GDM1 (cell line): ENCODE measurements around the gene USP34.
"Not testable (repeated sequence)": the region's sequence is repeated elsewhere in the genome, so short reads cannot be mapped to it uniquely, and the experiment has no call there.

Experiments used
- DNase-seq: peaks from one replicate; lab custom pipeline; 2025; lab: John Stamatoyannopoulos, UW

The USP34 gene

DNA sequence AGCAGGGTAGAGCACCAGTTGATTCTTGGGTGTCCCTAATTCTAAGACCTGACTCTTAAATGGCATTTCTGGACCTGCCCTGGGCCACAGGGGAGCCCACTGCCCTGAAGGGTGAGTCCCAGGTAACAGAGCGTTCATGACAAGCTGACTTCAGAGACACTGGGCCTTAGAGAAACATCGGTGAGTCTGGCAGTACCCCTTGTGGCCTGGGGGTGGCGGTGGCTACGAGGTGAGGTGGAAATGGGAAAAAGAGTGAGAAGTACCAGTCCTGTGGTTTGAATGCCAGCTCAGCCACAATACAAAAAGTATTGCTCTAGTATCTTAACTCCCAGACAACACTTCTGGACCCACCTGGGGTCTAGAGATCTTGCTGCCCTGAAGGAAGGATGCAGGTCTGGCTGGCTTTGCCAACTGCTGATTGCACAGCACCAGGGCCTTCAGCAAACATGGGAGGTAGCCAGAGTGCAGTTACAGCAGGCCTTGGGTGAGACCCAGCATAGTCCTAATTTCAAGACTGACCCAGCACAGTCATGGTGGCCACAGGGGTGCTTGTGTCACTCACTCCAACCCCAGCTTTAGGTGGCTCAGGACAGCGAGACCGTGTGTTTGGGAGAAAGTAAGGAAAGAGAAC is 44.5 kb downstream of the USP34 start:
- peak; percentile 48 for DNase-seq

DNA sequence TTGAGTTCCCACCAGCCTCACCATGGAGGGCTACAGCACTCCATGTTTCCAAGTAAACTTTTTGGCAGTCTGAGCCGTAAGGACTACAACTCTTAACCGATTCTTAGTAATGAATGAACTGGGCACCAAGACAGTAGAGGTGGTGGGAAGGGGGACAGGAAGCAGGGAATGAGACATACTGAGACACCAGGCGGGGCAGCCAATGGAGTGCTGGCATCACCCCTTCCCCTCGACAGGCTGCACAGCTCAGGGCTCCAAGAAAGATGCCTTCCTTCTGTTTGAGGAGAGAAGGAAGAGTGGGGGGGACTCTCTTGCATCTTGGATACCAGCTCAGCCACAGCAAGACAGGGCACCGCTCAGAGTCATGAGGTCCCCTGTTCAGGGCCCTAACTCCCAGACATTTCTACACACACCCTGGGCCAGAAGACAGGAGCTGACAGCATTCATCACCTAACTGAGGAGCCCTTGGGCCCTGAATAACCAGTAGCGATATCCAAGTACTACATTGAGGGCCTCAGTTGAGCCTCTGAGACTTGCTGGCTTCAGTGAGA is 45.2 kb downstream of the USP34 start:
- no peak for DNase-seq

DNA sequence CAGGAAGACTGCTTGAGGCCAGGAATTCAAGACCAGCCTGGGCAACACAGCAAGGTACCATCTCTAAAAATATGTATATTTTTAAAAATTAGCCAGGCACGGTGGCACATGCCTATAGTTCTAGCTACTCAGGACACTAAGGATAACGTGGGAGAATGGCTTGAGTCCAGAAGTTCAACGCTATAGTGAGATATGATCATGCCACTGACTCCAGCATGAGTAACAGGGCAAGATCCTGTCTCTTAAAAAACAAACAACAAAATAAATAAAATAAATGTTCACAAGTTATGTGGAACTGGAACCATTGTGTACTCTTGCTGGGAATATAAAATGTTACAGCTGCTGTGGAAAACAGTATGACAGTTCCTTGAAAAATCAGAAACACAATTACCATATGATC is 47.2 kb downstream of the USP34 start:
- DNase-seq, result no peak

DNA sequence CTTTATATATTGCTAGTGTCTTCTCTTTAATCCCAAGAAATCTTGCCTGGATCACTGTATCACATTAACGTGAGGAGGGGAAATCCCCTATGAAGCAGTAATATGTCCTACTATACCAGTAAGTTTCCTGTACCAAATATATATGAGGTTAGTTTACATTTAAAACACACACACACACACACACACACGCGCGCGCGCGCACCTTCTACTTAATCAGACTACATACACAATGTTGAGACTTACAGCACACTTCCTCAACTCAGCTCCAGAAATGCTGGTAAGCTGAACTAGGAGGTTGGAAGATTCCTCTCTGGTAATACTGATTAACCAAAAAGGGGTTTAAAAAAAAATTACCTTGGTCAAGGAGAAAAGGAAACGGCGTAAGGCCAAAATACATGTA is 49.3 kb downstream of the USP34 start:
- no peak for DNase-seq

DNA sequence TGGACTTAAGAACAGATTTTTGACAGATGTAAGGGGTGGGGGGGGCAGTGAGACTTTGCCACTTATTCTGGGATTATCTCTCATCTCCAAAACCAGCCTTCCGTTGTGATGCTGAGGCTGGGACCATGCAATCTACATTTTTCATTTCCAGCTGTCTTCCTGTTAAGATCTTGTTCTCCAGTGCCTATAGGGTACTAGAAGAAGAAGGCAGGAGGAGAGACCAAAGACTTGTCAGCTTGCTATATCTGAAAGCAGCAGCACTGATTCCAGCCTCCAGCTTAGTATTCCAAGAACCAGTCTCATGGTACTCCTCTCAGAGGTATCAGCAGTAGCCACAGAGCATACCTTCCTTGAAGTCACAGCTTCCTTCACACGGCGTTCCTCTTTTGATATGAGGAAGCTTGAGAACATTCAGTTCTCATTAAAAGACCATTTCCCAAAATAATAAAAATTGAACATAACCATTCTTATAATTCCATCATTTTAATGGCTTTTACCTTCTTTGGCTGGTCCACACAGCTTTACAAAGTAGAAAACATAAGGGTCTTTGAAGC is 49.8 kb downstream of the USP34 start:
- DNase-seq, result no peak

DNA sequence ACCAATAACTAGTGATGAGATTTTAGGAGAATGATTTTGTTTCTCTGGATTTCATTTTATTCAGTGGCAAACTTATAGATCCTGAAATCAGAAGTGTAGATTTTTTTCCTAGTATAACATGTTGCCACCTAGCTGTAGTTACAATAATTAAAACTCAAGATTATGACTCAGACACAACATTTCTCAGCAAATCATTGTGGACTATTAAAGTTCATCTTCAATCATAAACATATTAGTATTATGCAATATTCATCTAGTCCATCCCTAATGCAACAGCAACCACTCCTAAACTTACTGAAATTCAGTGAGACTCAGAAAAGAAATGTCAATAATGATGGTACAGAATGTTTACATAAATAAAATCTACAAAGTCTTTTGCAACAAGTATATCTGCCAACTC is 51.3 kb downstream of the USP34 start:
- no peak for DNase-seq

DNA sequence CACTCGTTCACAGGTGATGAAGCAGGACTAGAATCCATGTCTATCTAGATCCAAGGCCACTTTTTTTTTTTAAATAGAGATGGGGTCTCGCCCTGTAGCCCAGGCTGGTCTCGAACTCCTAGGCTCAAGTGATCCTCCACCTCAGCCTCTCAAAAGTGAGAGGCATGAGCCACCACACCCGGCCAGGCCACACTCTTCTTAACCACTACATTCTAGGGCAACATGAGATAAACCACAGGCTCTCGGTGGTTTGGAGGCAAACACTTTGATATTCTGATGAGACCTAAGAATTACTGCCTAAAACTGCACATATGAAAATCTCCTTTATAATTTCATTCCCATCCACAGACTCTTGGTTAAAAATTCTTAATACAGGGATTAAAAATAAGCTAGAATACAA is 51.8 kb downstream of the USP34 start:
- DNase-seq, result no peak

DNA sequence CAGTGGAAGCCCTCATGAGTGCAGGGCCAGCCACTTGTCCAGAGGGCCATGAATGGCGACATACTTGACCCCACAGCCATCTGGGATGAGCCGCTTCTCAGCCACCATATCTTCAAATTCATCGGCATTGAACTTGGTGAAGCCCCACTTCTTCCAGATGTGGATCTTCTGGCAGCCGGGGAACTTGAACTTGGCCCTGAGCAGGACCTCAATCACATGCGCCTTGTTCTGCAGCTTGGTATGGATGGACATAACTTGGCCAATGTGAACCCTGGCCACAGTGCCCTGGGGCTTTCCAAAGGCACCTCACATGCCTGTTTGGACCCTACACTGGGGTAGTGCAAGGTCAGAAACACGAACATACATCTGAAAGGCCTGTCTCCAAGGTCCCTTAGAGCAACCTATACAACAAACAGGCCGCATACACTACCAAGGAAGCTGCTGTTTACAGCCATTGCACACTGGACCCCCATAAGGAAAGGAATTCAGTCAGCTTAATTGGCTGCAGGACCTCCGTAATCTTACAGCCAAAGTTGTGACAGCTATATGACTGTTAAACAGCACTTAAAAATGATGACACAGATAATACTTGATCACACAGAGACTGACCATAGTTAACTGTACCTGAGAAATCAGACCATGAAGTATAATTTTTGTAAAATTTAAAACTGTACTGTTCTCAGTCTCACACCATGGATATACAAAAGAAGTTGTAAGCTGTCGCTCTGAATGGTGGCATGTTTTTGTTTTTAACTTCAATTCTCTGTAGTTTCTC is 53.8 kb downstream of the USP34 start:
- DNase-seq, result no peak

DNA sequence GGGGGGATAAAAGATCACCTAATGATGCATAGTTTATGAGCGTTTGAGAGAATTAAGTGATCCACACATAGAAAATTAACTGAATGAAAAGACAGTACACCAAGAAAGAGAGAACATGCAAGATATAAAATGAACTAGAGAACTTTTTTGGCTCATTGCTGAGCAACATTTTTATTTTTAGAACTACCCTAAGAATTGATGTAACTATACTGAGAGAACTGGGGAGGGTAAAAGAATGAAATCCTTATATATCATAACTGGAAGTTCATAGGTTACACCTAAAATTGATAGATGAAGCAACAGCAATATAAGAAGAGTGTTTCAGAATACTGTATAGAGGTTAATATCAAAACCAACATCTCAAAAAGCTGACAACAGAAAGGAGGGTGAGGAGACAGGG is 55.6 kb downstream of the USP34 start:
- no peak for DNase-seq

DNA sequence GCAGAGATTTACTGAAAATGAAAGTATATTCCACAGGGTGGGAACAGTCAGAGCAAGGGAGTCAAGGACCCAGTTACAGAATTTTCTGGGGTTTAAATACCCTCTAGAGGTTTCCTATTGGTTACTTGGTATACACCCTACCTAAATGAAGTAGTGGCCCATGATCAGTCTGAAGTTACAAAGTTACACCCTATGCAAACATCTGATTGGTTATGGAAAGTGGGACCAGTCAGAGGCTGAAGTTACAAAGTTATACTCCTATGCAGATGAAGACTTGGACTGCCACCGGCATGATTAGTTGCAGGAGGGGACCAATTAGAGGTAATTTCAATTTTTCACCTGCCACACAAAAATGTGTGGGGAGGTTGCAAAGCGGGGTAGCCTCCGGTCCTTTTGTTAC is 56.2 kb downstream of the USP34 start:
- DNase-seq, result no peak

DNA sequence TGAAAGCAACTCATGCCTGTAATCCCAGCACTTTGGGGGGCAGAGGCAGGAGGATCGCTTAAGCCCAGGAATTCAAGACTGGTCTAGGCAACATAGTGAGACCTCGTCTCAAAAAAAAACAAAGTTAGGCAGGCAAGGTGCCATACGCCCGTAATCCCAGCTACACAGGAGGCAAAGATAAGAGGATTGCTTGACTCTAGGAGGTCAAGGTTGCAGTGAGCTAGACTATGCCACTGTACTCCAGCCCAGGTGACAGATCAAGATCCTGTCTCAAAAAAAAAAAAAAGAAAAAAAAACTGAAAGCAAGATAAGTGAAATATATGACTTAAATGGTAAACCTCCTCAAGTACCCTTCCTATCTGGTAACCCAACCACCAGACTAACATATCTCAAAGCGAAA is 59.8 kb downstream of the USP34 start:
- DNase-seq, result no peak

DNA sequence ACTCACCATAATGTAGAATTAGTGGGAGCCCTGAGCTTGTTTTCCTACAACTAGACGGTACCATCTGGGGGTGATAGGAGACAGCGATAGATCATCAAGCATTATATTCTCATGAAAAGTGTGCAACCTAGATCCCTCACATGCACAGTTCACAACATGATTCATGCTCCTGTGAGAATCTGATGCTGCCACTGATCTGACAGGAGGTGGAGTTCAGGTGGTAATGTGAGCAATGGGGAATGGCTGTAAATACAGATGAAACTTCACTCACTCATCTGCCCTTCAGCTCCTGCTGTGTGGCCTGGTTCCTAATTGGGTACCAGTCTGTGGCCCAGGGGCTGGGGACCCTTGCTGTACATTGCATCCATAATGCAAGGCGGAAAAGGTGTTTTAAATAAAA is 60.7 kb downstream of the USP34 start:
- DNase-seq, result no peak

DNA sequence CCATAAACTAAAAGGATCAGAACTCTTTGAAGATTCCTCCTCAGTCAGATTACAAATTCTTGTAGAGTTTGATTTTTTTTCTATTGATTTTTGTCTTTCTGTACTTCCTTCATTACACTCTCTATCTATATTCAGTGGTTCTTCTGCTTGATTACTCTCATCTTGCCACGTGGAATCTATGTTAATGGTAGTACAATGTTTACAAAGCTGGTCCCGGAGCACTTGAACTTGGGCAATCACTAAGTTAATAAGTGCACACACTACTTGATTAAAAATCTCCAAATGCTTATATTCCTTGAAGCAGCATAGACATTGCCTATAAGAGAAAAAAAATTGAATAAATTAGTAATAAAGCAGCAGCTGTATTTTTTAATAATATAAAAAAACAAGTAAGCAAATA is 65.1 kb downstream of the USP34 start:
- DNase-seq, result no peak

DNA sequence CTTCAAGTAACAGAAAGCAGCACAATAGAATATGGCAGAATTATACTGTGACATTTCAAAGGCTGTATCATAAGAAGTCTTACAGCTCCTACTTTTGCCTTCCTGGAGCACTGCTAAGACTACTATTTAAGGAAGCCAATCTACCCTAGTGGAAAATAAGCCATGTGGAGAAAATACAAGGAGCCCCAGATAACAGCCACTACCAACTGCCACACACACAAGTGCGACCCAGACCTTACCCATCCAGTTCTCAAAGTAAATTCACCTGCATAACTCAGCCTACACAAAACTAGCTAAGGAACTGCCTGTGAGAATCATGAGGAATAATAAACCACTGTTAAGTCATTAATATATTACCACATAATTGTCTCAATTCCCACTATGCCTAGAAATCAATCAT is 66.4 kb downstream of the USP34 start:
- no peak for DNase-seq

DNA sequence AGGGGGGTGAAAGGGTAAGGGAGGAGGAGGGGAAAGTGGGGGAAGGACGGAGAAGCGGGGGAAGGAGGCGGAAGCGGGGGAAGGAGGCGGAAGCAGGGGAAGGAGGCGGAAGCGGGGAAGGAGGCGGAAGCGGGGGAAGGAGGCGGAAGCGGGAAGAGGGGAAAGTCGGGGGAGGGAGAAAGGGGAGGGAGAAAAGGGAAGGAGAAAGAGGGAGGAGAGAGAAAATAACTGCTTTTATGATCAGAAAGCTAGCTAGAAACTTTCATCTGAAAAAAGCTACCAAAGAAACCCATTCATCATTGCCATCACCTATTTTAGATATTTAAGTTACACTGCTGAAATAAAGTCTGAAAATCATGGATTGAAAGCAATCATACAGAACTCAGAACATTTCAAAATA is 72.5 kb downstream of the USP34 start:
- DNase-seq, result no peak

DNA sequence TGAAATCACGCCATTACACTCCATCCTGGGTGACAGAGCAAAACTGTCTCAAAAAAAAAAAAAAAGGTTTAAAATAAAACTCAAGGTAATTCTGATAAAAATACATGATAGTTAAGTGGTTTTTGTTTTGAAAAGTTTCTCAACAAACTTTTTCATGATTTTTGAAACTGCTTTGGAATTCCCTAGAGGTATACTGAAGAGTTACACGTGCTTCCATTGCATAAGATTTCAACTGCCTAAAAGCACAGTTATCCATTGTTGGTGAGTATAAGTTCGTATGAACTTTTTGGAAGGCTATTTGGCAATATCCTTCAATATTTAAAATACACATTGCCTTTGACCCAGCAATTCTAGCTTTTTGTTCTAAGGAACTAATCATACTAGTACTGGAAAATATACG is 74.9 kb downstream of the USP34 start:
- DNase-seq, result no peak

DNA sequence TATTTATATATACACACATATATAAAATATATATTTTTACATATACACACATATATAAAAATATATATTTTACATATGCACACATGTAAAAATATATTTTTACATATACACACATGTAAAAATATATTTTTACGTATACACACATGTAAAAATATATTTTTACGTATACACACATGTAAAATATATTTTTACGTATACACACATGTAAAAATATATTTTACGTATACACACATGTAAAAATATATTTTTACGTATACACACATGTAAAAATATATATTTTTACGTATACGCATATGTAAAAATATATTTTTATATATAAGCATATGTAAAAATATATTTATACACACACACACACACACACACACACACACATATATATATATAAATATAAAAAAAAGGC is 83.3 kb downstream of the USP34 start:
- not testable (repeated sequence) for DNase-seq

DNA sequence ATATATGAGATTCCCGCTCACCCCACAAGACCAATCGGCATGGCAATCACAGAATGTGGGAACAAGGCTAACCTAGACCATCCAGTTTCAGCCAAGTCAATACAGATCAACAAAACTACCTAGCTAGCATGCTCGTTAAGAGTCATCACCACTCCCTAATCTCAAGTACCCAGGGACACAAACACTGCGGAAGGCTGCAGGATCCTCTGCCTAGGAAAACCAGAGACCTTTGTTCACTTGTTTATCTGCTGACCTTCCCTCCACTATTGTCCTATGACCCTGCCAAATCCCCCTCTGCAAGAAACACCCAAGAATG is 90.0 kb downstream of the USP34 start:
- not testable (repeated sequence) for DNase-seq

DNA sequence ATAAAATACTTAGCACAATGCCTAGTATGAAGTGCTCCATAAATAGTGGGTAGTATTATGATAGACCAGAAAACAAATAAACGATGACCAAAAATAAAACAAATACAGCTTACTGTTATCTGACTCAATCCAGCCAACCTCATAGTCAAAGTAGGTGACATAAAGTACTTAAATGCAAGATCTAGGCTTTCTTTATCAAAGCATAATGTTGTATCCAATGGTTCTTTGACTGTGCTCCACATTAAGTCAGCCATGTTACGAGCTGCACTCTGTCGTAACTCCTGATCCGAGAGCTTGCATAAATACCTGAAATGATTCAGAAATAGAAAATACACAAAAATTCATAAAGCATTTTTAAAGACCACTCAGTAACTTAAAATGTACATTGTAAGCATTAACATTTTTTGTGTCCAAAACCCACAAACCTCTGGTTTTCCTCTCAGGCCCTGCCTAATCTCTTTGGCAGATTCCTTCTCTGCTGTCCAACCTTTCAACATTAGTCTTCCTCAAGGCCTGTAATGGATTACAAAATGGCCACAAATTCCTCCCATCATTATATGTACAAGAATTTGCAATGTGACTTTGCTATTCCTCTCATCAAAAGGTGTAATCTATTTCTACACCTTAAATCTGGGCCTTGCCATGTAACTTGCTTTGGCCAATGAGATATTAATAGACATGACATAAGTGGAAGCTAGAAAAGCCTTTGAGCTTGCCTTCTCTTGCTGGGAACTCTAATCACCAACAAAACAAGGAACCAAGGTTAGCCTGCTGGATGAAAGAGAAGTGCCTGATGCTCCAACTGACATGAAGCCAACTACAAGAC is 90.6 kb downstream of the USP34 start:
- no peak for DNase-seq

DNA sequence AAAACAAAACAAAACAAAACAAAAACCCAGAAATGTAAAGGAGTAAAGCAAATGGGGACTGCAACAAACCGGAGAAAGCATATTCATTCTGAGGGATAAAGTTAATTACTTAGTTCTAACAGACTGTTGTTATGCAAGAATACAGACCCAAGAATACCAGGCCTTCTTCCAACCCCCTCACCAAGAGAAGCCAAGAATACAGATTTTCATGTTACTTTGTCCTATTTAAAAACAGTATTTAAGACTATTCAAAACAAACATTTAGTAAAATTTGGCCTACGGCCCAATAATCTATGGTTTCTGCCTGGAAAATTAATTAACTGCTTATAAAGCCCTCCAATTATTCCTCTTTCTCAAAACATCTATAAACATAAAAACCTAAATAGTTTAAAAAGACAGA is 91.4 kb downstream of the USP34 start:
- no peak for DNase-seq

DNA sequence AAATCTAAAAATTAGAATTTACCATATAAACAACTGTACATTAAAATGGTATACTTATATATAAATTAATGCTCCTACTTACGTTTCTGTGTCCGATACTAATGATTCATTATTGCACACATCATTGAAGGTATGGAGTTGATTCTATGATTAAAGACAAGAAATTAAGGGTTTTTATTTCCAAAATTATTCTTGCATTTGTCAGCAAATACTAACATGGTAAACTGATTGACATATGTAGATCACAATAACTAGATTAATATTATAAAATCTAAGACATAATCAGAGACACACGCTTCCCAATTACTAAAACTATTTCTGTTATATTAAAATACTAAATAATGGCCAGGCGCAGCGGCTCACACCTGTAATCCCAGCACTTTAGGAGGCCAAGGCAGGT is 92.6 kb downstream of the USP34 start:
- DNase-seq, result no peak

DNA sequence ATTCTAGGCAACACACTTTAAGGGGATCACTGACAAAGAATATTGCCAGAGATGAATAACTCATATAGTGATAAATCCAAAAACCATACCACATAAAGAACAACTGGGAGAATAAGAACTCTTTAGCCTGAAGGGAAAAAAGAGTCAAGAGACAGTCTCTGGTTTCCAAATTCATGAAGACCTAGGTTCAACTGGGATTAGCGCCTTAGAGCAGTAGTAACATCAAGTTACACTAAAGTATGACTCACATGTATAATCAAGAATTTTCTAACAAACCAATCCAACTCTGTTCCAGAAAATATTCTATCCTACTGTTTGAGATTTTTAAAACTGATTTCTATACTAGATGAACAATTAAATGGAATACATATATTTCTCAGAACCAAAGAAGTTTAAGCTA is 93.8 kb downstream of the USP34 start:
- no peak for DNase-seq

DNA sequence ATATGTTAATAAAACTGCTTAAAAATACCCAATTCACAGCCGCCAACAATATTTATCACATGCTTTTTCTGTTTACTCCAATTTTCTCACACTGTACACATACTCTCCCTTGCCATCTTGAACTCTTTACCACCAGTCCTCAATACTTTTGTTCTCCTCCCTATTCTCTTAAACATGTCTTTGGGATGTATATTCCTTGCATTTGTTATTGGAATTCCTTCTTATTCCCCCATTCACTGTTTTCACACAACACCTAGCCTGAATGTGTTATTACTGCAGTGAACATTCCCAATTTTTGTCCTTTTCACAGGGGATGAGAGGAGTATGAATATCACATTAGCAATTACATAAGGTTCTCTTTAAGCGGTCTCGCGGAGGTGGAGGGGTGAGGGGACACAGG is 94.7 kb downstream of the USP34 start:
- DNase-seq, result no peak
